Peyer's patch (tissue), 4 donors: ENCODE results near the gene RAD18. TPM values are rescaled to one million over a fixed set of nuclear protein-coding genes. Genes with fewer than 3 reads are reported as not detected.

Experiments used
- DNase-seq, 3 donors: peaks; one replicate each; pipeline ENCODE4 v3.0.0-alpha.2; 2017 to 2019
- H3K27ac ChIP-seq, 4 donors: fragments of 200-600 bp; sonication (generic); one replicate each; pipeline ENCODE4 v1.5.1; 2016 to 2019
- H3K27me3 ChIP-seq, 2 donors: fragments of 200-600 bp; sonication (generic); one replicate each; pipeline ENCODE4 v1.5.1; 2019
- H3K36me3 ChIP-seq, 3 donors: fragments of 200-600 bp; sonication (generic); one replicate each; pipeline ENCODE4 v1.5.1; 2016 to 2019
- H3K4me1 ChIP-seq, 4 donors: fragments of 200-600 bp; sonication (generic); one replicate each; pipeline ENCODE4 v1.5.1; 2016 to 2019
- H3K4me3 ChIP-seq, 4 donors: fragments of 200-600 bp; sonication (generic); 1 replicate in 3 of 4; 2 replicates in 1 of 4; pipeline ENCODE4 v1.5.1; 2016 to 2019; ENCODE audit warnings: mild to moderate bottlenecking in 1 of 4
- H3K9me3 ChIP-seq, 4 donors: fragments of 200-600 bp; sonication (generic); one replicate each; pipeline ENCODE4 v1.5.1; 2016 to 2019; ENCODE audit warnings: mild to moderate bottlenecking in 1 of 4
- POLR2A ChIP-seq, 2 donors: fragments of 450-650 bp; IDR thresholded peaks; one replicate each; pipeline ENCODE4 v1.5.1; 2017; ENCODE audit warnings: antibody characterized with exemption in 2 of 2, mild to moderate bottlenecking in 2 of 2, moderate library complexity in 2 of 2
- total RNA-seq, 4 donors: library from RNA; depleted of rRNA; stranded (reverse); fragments of >200 nt; gene quantifications; one replicate each; pipeline ENCODE4 v1.1.0, GENCODE V29; 2016
- TF ChIP-seq, protein P1 (sequence below), 6 experiments: fragments of 450-650 bp in 4 of 6; fragments of 200-600 bp in 2 of 6; sonication (generic) in 1 of 6; IDR thresholded peaks; one replicate each; pipeline ENCODE4 v1.5.1; 2017 to 2019; ENCODE audit warnings: antibody characterized with exemption in 6 of 6, mild to moderate bottlenecking in 3 of 6, moderate library complexity in 1 of 6

RAD18 gene
- total RNA-seq, 4 donors from 2014 or later = 6.5 to 26.4 (median 10.3) TPM

DNA sequence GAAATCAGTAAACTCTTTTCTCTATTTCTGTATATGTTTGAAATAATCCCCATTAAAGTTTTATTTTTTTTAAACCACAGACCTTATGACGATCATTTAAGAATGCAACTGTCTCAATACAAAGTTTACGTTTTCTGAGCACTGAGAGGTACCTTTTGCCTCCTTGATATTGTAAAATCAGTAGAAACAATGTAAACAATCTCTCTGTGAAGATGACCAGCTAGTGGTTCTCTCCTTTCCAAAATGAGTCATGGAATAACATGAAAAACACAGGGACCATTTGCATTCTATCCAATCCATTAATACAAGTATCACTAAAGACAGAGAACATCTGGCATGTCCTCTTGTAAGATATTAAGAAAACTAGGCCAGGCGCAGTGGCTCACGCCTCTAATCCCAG, 48.8 kb downstream of the RAD18 start:
- DNase-seq = no peak
- Histone ChIP-seq H3K27ac (no peak overlapping the region), H3K9me3 (no peaks in the 10 kb centered on the region), H3K36me3 (no peaks in the 10 kb centered on the region), H3K4me1 (no peaks in the 10 kb centered on the region), H3K4me3 (no peak overlapping the region), H3K27me3 (no peaks in the 10 kb centered on the region)
- no peak for TF ChIP-seq POLR2A (IDR thresholded peaks at IDR 0.05)
- TF ChIP-seq, protein P1, sequence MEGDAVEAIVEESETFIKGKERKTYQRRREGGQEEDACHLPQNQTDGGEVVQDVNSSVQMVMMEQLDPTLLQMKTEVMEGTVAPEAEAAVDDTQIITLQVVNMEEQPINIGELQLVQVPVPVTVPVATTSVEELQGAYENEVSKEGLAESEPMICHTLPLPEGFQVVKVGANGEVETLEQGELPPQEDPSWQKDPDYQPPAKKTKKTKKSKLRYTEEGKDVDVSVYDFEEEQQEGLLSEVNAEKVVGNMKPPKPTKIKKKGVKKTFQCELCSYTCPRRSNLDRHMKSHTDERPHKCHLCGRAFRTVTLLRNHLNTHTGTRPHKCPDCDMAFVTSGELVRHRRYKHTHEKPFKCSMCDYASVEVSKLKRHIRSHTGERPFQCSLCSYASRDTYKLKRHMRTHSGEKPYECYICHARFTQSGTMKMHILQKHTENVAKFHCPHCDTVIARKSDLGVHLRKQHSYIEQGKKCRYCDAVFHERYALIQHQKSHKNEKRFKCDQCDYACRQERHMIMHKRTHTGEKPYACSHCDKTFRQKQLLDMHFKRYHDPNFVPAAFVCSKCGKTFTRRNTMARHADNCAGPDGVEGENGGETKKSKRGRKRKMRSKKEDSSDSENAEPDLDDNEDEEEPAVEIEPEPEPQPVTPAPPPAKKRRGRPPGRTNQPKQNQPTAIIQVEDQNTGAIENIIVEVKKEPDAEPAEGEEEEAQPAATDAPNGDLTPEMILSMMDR (IDR thresholded peaks at IDR 0.05) = no peak

DNA sequence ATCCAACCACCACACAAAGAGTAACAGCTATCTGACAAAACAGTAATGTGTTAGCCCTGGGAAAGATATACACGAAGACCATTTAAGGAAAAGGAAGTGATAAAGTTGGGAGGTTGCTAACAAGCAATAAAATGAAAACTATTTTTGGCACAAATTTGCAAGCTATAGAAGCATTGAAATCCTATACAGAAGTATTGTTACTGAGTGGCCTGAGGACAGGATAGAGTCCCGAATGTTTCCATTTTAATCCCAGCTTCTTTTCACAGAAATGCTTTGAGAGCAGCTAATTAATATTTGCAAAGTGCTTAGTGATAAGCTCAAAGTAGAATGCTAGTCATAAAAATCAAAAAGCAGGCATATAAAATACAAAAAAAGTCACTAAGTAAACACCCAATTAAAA, 51.5 kb downstream of the RAD18 start:
- Histone ChIP-seq H3K4me3 (no peak overlapping the region), H3K4me1 (no peaks in the 10 kb centered on the region), H3K27ac (no peak overlapping the region), H3K36me3 (no peaks in the 10 kb centered on the region), H3K27me3 (no peaks in the 10 kb centered on the region), H3K9me3 (no peaks in the 10 kb centered on the region)
- TF ChIP-seq POLR2A (IDR thresholded peaks at IDR 0.05) = no peak
- TF ChIP-seq, protein P1 (IDR thresholded peaks at IDR 0.05) = no peak
- DNase-seq = no peak

DNA sequence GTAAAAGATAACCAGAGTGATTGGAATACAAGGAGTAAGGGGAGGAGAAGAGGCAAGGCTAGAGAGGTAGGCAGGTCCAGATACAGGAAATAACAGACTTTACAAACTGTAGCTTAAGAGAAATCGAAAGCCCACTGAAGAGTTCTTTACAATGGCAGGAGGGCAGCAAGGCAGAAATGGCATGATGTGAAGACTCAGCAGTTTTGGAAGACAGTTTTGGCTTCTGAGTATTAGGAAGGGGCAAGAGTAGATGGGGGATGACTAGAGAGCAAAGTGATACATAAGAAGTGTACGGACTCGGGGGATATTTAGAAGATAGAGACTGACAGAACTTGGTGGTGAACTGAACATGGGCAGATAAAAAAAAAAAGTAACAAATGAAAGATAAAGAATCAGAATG, 54.1 kb downstream of the RAD18 start:
- no peak for DNase-seq
- H3K9me3 ChIP-seq = no peaks in the 10 kb centered on the region
- H3K27me3 ChIP-seq = no peaks in the 10 kb centered on the region
- no peak overlapping the region for H3K27ac ChIP-seq
- H3K4me1 ChIP-seq = no peaks in the 10 kb centered on the region
- no peak overlapping the region for H3K4me3 ChIP-seq
- H3K36me3 ChIP-seq = no peaks in the 10 kb centered on the region
- TF ChIP-seq POLR2A (IDR thresholded peaks at IDR 0.05) = no peak
- TF ChIP-seq, protein P1 (IDR thresholded peaks at IDR 0.05) = no peak

DNA sequence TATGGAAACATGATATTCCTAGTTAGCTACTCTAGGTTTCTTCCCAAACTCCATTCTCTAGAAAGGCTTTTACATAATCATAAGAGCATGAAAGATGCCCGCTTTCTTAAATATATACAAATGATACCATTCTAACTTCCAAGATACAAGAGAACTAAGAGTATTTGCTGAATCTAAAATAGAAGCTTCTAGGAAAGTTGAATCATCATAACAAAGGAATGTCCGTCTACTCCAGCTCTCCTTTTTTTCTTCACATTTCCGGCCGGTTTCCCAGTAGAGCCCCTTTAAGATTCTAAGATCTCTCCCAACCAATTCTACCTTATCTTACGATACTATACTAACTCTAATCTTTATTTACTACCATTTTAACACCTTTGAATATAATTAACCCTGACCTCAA, 60.1 kb downstream of the RAD18 start:
- DNase-seq = no peak
- Histone ChIP-seq H3K4me1 (no peaks in the 10 kb centered on the region), H3K9me3 (no peaks in the 10 kb centered on the region), H3K36me3 (no peaks in the 10 kb centered on the region), H3K27ac (no peak overlapping the region), H3K27me3 (no peaks in the 10 kb centered on the region), H3K4me3 (no peak overlapping the region)
- no peak for TF ChIP-seq POLR2A (IDR thresholded peaks at IDR 0.05)
- TF ChIP-seq, protein P1 (IDR thresholded peaks at IDR 0.05) = no peak

DNA sequence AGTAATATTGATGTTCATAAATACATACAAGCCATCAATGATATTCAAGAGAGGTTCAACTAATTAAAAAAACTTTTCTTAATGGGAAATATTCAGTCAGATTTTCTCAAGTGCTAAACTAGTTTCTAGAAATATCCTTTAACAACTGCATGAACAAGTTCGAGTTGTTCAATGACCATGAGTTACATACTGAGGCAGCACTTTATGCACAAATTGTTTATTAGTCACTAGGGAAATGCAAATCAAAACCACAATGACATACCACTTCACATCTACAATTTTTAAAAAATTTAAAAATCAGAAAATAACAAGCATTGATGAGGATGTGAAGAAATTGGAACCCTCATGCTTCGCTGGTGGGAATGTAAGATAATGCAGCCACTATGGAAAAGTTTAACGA, 62.4 kb downstream of the RAD18 start:
- no peaks in the 10 kb centered on the region for H3K4me1 ChIP-seq
- no peak overlapping the region for H3K4me3 ChIP-seq
- H3K36me3 ChIP-seq = no peaks in the 10 kb centered on the region
- no peak for TF ChIP-seq POLR2A (IDR thresholded peaks at IDR 0.05)
- TF ChIP-seq, protein P1 (IDR thresholded peaks at IDR 0.05) = no peak
- no peak for DNase-seq
- H3K27me3 ChIP-seq = no peaks in the 10 kb centered on the region
- no peak overlapping the region for H3K27ac ChIP-seq
- no peaks in the 10 kb centered on the region for H3K9me3 ChIP-seq

DNA sequence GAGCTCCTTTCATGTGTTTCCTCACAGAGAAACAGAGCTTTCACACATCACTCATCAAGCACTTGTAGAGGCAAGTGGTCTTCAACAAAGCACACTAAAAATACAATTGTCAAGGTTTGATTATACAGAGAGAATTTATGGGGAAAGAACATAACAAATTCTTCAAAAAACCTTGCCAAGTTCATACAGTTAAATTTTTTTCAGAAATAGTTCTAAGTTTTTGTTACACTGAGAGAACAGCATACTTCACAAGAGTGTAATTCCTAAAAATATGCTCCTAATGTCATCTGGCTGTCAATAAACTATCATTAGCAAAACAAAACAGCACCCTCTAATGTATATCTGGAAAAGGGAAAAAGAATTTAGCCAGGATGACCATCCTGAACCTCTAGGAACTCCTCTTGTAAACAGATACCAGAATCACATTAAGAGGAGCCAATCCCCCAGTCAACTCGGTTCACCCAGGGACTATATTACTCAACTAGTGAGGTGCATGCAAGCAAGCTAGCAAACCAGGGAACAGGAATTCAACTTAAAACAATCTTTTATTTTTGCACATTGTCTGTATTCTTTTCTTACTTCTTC, 63.3 kb downstream of the RAD18 start:
- no peaks in the 10 kb centered on the region for H3K4me1 ChIP-seq
- TF ChIP-seq POLR2A (IDR thresholded peaks at IDR 0.05) = no peak
- TF ChIP-seq, protein P1 (IDR thresholded peaks at IDR 0.05) = no peak
- no peak overlapping the region for H3K4me3 ChIP-seq
- no peaks in the 10 kb centered on the region for H3K9me3 ChIP-seq
- no peaks in the 10 kb centered on the region for H3K36me3 ChIP-seq
- DNase-seq = no peak
- no peaks in the 10 kb centered on the region for H3K27me3 ChIP-seq
- no peak overlapping the region for H3K27ac ChIP-seq
